Activated CD4-positive, alpha-beta T cell treated with anti-CD3 and anti-CD28 coated beads, Interleukin-2, amount 50 U/mL, for 1 hour (primary cell): ENCODE results near the gene KIRREL3.

Experiments
- DNase-seq: peaks from one replicate; pipeline ENCODE4 v3.0.0-alpha.2; 2020

KIRREL3 gene

DNA sequence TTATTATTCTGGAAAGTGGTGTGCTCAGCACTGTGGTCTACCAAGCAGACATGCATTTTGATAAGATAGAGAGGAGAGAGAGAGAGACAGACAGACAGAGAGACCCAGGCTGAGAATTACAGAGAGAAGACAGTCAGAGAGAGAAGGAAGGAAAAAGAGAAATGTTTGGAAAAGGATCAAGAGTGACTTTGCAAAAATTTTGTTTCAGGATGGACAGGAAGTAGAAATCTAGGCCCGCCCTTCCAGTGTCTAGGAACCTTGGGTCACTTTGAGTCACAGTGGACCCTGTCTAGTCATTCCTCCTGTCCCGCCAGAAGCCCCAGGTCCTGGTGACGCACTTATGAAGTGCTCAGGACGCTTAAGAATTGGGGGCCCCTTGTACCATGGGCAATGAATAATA lies 478.4 kb downstream of the KIRREL3 start:
- DNase-seq, result no peak

DNA sequence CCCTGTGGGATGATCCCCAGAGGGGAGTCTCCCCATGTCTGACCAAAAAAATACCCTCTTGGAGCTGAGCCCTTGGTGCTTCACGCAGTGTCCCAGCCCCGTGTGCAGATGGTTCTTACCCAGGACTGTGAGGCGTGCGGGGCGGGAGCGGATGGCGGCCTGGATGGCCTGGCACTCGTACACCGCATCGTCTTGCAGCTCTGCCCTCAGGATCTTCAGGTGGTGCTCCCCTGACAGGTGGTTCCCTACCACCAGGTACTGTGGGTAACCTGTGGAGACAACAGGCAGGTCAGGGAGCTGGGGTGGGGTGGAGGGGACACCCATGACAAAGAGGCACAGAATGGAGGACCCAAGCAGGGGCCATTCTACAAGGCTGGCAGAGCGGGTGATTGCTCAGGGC lies 479.4 kb downstream of the KIRREL3 start:
- DNase-seq, result no peak

DNA sequence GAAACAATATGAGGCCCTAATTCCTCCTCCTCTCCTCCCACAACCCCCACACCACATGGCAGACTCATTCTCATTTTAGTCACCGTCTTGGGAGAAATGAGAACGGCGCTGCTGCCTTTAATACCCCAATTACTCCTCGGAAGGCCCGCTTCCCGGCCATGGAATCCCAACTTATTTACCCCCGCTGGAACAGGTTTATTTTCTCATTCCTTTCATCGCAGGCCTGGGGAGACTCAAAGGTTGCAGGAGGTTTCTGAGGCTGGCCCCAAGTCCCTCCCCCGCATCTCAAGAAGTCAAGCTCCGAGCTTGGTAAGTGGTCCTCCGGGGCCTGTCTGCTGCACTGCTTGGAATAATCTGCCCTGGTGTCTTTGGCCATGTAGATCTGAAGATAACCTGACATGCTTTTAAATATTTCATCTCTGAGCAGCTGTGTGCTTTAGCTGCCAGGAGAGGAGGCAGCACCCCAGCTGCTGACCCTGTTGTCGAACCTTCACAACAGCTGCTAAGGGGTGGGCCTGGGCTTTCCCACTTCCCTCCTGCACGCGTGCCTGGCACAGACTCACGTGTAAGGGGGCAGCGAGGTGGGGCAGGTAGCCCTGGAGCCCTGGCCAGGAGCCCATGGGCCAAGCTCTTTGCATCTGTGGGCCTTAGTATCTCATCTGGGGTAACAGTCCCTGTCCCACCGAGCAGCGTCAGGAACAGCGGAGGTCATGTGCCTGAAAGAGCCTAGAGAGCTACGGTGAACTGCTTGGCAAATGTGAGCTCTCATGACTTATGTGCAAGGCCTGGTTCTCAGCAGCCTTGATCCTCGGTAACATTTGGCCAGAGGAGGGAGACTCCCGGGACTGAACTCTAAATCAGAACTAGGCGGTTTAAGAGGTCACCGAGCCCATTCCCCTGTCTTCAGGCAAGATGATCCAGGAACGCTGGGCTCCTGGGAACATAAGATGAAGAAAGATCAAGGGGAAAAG lies 480.5 kb downstream of the KIRREL3 start:
- no peak for DNase-seq

DNA sequence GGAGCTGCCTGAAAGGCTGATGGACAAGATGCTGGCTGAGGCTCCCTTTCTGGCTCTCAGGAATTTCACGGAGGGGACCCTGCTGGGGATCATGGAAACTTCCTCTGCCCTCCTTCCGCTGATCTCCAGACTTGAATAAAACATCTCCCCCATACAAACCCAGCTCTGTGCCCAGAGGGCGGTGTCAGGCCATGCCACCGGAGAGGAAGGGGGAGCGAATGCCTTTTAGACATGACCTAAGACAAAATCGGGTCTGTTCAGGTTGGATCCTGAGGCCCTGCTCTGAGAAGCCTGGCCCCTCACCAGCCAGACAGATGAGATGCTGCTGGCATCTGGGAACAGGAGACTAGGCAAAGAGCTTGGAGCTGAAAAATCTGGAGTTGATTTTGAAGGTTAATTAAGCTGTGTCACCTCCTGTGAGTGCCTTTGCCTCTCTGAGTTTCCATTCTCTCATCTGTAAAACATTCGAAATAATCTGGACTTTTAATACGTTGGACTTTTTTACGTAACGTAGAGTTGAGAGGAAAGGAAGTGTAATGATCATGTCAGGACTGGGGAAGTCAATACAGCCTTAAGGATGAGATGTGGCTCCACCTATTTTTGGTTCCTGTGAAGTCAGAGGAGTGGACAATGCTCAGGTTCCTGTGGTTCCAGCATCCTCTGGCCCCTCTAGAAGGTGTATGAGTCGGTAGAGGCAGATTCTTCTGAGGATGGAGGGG lies 481.4 kb downstream of the KIRREL3 start:
- DNase-seq, result no peak

DNA sequence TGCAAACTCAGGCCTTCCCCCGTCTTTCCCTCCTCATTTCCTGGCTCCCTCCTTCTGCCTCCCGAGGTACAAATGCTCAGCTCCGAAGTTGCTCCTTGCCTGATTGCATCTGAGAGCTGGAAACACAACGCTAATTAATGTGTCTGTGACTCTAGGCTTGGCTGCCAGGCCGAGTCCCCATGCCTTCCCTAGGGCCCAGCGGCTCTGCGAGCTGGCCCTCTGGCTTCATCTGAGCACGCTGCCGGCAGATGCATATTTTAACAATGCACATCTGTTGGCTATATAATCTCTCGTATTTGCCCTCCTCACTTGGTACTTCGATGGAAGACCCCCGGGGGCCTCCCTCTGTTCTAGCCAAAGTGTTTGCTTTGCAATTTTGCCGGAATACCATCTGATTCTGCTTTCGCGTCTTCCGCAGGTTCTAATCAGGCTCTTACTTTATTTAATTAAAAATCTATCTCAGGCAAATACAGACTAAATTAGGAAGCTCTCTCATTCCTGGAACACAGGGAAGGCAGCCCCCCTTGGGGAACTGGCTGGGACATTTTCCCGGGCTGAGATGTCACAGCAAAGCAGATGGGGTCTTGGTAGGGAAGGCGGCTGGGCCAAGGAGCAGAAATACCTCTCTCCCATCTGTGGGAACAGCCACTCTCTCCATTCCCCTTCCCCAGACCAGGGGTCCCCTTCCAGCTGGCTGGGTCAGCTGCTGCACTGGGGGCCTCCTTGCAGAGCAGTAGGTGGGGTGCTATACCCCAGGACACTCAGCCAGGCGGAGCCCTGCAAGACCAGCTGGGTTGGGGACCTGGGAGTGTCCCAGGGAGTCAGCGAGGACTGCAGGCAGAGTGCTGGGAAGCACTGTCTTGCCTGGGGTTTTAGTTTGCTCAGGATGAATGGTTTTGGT lies 482.2 kb downstream of the KIRREL3 start:
- DNase-seq, result no peak

DNA sequence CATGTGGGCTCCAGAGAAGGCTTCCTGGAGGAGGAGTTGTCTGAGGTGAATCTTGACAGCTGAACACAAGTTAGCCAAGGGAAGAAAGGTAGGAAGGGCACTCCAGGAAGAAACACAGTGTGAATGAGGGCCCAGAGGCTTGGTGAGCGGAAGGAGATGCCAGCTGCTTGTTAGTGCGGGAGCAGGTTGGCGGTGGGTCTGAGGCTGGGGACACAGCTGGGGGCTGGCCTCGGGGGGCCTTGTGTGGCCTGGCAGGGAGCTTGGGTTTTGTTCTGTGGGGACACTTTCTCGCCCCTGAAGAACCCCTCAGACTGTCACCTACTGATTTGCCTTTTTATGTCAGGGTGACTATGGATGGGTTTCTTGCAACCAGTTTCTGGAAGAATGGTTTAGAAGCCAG lies 485.1 kb downstream of the KIRREL3 start:
- DNase-seq, result no peak

DNA sequence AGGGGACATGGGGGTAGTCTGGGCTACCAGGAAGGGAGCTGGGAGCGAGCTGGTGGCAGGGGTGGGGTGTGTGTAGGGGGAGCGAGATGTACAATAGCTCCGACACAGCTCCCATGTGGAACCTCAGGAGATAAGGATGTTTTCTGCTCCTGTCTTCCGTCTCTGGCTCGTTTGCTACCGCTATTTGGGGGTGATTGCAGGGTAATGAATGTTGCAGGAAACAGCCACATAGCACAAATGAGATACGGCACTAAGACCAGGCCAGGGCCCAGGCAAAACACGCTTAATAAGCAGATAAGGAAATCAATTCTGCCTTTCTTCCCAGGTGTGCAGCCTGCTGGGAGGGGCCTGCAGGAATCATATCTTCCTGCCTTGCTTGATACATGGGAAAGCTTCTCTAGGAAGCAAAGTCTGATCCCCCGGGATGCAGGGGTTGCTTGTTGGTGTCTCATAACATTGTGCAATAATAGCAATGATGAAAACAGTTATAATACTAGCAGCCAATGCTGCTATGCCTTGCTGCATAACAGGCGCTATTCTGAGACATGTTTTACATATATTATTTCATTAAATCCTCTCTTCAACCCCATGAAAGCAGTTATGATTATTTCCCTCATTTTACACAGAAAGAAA lies 486.4 kb downstream of the KIRREL3 start:
- no peak for DNase-seq

DNA sequence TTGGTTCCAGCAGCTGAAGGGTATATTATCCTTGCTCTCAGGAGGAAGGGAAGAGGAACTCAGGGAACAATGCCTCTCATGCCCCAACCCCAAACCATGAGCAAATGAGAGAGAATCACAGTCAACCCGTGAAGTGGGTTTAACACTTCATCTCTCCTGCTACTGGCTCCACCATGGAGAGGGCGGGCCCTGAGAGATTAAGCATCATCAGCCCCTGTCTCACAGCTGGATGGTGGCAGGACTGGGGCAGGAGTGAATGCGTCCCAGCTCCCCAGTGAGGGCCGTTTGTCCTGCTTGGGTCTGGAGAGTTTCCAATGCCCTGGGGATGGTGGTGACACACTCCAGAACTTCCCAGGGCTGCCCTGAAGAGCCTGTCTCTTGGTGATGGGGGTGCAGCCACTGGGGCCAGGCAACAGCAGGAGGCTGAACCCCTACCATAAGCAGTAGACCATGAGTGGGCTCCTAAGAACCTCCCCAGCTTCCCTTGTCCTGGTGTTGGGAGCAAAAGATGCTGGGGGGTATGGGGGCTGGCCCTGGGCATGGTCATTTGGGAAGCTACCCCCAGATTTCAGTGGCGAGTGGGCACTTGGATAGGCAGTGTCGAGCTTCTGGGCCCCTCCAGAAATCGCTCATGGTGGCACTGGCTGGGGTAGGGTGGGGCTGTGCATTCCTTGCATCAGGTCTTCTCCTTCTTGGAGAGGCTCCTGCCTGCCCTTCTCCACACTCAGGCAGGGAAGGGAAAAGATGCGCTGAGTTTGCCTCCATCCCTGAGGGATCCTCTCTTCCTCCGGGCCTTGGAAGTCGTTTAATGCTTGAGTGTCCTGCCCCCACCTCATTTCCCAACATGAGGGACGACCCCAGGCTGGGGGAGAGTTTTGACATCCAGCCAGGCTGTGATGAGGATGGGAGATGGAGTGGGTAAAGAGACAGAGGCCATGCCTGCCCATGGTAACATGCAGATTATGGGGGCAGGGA lies 487.5 kb downstream of the KIRREL3 start:
- no peak for DNase-seq

DNA sequence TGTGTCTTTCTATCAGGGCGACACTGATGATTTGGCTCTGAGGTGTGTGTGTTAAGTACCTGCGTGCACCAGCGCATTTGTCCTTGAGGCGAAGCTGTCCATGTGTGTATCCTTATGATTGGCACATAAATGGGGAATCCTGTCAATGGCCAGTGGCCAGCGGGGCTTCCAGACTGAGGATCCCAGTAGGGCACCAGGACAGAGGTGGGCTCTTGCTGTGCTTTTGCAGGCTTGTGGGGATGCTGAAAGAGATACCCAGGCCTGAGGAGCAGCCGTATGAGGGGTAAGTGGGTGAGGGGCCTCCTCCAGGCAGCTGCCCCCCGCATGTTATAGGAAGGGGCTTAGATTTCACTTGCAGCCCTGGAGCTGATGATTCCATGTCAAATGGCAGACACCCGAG lies 488.3 kb downstream of the KIRREL3 start:
- DNase-seq, result no peak

DNA sequence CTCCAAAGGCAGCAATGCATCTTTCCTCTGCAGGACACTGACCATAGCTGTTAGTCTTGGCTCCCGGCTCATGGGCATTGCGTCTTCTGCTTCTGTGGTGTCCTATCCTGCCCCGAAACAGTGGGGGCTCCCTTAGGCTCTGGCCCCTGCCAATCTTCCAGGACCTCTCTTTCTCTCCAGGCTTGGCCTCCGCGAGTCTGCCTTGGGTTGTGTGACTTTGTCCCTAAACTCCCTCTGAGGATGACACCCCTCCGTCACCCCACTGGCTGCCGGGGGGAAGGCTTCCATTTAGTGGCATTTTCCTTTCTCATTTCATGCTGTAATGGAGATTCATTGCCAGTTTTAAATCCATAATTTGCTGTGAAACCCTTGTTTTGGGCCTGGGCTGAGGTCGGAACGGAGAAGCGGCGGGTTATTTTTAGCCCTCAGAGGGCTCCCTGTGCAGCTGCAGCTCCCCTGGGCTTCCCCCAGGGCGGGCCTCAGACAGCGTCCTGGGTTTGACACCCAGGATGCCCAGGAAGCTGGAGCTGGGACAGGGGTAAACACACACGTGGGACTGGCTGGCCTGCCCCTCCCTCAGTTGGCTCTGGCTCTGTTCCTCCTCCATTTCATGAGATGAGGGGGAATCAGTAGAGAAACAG lies 489.0 kb downstream of the KIRREL3 start:
- no peak for DNase-seq

DNA sequence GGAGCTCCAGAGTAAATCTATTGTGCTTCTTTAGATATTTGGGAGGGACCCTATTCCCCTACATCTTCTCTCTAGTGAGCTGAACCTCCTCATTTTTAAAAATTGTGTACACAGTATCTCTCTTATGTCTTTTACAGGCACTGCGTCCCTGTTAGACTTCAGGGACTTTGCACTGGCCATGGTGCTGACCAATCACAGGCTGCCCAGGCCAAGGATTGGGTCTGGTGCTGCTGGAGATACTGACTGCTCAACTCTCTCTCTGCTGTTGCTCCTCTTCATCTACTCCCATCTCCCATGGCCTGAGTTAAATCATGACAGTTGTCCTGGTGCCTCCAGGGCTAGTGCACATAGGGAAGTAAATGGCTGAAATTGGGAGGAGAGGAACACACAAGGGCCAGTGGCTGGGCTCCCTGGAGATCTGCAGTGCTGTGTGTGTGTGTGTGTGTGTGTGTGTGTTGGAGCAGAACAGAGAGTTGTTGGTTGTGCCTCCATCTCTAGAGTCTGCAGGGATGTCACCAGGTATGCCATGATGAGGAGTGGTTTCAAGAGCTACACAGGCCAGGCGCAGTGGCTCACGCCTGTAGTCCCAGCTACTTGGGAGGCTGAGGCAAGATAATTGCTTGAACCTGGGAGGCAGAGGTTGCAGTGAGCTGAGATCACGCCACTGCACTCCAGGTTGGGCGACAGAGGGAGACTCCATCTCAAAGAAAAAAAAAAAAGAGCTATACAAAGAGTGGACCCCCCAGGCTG lies 489.8 kb downstream of the KIRREL3 start:
- no peak for DNase-seq

DNA sequence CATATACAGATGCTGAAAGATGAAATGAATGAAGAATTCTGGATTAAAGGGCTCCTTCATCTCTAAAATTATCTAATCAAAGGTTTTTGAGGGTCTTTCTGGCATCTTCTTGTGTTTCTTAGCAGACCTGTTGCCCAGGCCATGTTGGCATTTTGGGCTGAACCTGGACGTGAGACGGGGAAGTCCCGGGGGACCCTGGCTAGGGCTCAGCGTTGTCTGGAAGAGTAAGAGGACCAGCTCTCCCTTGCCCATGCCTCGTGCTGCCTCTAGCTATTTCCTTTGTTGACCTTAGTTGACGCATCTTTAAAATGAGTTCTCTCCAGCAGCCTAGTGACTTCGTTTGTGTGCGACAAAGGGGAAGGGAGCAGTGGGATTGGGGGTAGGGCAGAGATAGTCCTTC lies 492.9 kb downstream of the KIRREL3 start:
- no peak for DNase-seq

DNA sequence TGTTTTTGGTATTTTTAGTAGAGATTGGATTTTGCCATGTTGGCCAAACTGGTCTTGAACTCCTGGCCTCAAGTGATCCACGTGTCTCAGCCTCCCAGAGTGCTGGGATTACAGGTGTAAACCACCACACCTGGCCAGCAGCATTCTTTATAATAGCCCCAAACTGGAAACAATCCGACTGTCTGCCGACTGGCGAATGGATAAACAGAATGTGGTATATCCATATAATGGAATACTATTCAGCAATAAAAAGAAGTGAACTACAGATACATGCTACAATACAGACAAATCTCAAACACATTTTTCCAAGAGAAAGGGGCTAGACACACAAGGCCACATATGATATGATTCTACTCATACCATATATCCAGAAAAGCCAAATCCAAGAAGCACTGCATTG lies 493.8 kb downstream of the KIRREL3 start:
- no peak for DNase-seq

DNA sequence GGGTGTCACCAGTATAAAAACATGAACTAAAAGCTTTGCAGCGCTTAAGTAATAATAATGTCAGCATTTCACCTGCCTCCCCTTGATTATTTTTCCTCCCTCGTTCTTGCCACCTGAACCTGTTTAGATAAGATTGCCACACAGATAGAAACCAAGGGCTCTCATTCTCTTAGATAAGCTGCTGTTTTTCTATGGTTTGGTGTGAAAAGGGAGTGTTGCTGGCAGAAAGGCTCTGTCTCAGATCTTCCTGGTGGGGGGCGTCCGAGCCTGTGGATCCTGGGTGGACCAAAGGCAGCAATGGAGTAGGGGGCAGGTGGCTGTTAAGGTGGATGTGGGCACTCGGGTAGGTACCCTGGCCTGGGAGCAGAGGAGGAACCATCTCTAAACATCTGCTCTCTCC lies 497.6 kb downstream of the KIRREL3 start:
- DNase-seq, result no peak

DNA sequence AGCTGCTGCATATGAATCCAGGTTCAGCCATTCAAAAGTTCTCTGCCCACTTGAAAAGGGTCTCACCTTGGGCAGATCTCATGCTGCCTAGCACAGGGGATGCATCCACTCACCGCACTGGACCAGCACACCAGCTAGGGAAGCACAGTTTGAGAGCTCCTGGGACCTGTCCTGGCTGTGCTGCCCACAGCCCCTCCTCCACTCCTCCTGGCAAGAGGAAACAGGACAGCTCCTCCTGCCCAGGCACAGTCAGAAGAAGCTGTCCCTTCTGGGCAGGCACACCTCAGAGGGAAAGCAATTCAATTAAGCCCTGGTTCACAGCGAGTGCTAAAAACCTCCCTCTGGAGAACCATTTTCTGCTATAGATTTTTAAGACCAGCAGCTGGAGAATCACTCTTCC lies 498.4 kb downstream of the KIRREL3 start:
- DNase-seq, result no peak

DNA sequence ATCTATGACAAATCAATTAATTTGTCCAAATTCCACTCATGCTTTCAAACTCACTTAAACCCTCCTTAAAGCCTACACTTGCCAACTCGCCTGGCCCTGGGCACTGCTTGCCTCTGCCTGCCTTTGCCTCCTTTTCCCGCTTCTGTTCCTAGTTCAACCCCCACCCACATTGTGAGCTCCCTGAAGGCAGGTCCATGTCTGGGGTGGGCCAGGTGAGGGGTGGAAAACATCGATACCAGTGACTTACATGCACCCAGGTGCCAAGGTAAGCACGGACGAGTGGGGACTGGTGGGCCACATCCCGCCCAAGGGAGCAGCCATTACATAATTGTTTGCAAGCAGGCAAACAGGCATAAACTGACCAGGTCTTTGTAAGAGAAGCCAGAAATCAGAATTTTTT lies 498.9 kb downstream of the KIRREL3 start:
- no peak for DNase-seq

DNA sequence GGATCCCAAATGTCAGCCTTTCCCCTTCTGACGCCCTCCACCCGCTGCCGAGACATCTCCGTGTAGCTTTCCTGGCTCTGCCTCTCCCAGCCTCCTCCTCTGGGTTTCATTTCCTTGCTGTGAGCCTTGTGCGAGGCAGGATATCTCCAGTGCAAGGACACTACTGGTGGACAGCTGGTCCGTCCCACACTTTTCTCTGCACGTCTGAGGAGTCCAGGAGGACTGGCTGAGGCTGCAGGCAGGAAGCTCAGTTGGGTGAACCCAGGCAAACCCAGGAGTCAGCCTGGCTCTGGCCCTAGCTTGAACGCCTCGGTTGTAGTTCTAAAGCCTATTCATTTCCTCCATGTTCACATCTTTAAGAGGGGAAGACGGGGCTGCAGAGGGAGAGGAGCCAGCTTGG lies 499.6 kb downstream of the KIRREL3 start:
- no peak for DNase-seq

DNA sequence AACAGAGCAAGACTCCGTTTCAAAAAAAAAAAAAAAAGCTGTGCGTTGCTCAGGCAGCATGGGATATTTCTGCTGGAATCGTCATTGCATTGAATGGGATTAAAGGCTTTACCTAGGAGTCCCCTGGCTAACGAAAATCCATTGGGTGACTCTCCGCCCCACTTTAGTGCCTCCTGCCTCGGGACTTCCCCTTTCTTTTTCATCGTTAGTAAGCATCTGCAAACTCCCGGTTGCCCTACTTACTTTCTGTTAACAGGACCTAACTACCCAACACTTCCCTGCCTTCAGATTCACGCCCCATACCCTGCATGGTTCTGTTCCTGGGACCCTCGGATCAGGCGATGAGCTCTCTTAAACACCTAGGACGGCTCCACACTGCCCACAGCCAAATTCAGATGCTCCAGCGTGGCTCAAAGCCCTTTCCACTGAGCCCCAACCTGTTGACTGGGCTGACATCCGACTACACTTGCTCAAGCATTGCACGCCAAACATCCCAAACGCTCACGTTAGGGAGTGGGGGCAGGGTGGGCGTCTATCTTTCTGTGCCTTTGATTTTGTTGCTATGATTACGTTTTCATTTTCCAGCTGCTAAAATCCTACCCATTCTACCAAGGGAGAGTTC lies 501.3 kb downstream of the KIRREL3 start:
- no peak for DNase-seq

DNA sequence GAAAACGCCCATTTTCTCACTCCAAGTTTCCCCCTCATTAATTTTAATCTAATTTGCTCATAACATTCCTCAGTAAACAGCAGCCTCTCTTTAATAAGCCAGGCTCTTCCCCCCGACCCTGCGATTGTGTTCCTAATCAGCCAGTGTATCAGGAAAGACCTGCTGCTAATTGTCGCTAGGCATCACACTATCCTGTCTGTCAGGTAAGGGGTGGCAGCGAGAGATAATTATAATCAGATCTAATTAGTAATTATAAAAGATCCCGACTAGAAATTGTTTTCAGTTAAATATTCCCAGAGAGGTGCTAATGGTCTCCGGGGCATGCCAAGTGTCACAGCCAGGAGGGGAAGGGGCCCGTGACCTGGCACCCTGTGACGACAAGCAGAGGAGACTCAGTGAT lies 502.3 kb downstream of the KIRREL3 start:
- no peak for DNase-seq
